ENCODE data around the gene MRTO4. TPM values are rescaled to one million over a fixed set of nuclear protein-coding genes. Genes with fewer than 3 reads are reported as not detected.

MRTO4 gene
- total RNA-seq, 1 donor from 2014 or later, result 29.1 TPM

GRCh38 chr1:19234224-19234623 lies 17.4 kb upstream of the MRTO4 start:
- no peaks in the 10 kb centered on the region for H3K36me3 Mint-ChIP-seq (ENCODE audit: unreplicated experiment)
- H3K4me1 Mint-ChIP-seq (ENCODE audit: low read depth, unreplicated experiment), result no peaks in the 10 kb centered on the region

GRCh38 chr1:19239876-19240275 lies 11.7 kb upstream of the MRTO4 start:
- no peak for TF ChIP-seq CTCF (IDR thresholded peaks at IDR 0.05; ENCODE audit: partially characterized antibody, unreplicated experiment)
- no peak for DNase-seq
- peaks cover 3% of the 10 kb centered on the region for H3K27me3 Mint-ChIP-seq (ENCODE audit: unreplicated experiment)
- peaks cover 2% of the 10 kb centered on the region for H3K9me3 Mint-ChIP-seq (ENCODE audit: unreplicated experiment)
- peak overlapping the region; percentile 90 for H3K27ac Mint-ChIP-seq (ENCODE audit: unreplicated experiment)
- no peak overlapping the region for H3K4me3 Mint-ChIP-seq (ENCODE audit: unreplicated experiment)
- no peaks in the 10 kb centered on the region for H3K36me3 Mint-ChIP-seq (ENCODE audit: unreplicated experiment)
- peaks cover 6% of the 10 kb centered on the region for H3K4me1 Mint-ChIP-seq (ENCODE audit: low read depth, unreplicated experiment)

More at GRCh38 chr1:19234224-19234623, 17.4 kb upstream of the MRTO4 start:
- H3K4me3 Mint-ChIP-seq (ENCODE audit: unreplicated experiment), result no peak overlapping the region
- H3K27ac Mint-ChIP-seq (ENCODE audit: unreplicated experiment), result peak overlapping the region; percentile 26
- H3K27me3 Mint-ChIP-seq (ENCODE audit: unreplicated experiment), result no peaks in the 10 kb centered on the region
- DNase-seq, result no peak
- TF ChIP-seq CTCF (IDR thresholded peaks at IDR 0.05; ENCODE audit: partially characterized antibody, unreplicated experiment), result no peak
- no peaks in the 10 kb centered on the region for H3K9me3 Mint-ChIP-seq (ENCODE audit: unreplicated experiment)

- H3K4me1 Mint-ChIP-seq (ENCODE audit: low read depth, unreplicated experiment), result peaks cover 6% of the 10 kb centered on the region
- H3K27ac Mint-ChIP-seq (ENCODE audit: unreplicated experiment), result peak overlapping the region; percentile 90
- H3K36me3 Mint-ChIP-seq (ENCODE audit: unreplicated experiment), result no peaks in the 10 kb centered on the region
- peaks cover 3% of the 10 kb centered on the region for H3K27me3 Mint-ChIP-seq (ENCODE audit: unreplicated experiment)
- peak; percentile 83 for DNase-seq
- peaks cover 2% of the 10 kb centered on the region for H3K9me3 Mint-ChIP-seq (ENCODE audit: unreplicated experiment)
- TF ChIP-seq CTCF (IDR thresholded peaks at IDR 0.05; ENCODE audit: partially characterized antibody, unreplicated experiment), result peak; percentile 85
- peak overlapping the region; percentile 22 for H3K4me3 Mint-ChIP-seq (ENCODE audit: unreplicated experiment)
These were observed 10.7 kb upstream of the MRTO4 start for GRCh38 chr1:19240673-19241538.

- Mint-ChIP-seq H3K36me3 (ENCODE audit: unreplicated experiment) (no peaks in the 10 kb centered on the region), H3K4me1 (ENCODE audit: low read depth, unreplicated experiment) (peaks cover 10% of the 10 kb centered on the region), H3K27ac (ENCODE audit: unreplicated experiment) (peak overlapping the region; percentile 94), H3K9me3 (ENCODE audit: unreplicated experiment) (peaks cover 5% of the 10 kb centered on the region), H3K4me3 (ENCODE audit: unreplicated experiment) (peak overlapping the region; percentile 95), H3K27me3 (ENCODE audit: unreplicated experiment) (peaks cover 1% of the 10 kb centered on the region)
- no peak for DNase-seq
- TF ChIP-seq CTCF (IDR thresholded peaks at IDR 0.05; ENCODE audit: partially characterized antibody, unreplicated experiment), result no peak
These were observed 838 bp upstream of the MRTO4 start for GRCh38 chr1:19250629-19251304.

- no peak for TF ChIP-seq CTCF (IDR thresholded peaks at IDR 0.05; ENCODE audit: partially characterized antibody, unreplicated experiment)
- H3K36me3 Mint-ChIP-seq (ENCODE audit: unreplicated experiment), result no peaks in the 10 kb centered on the region
- peaks cover 10% of the 10 kb centered on the region for H3K4me1 Mint-ChIP-seq (ENCODE audit: low read depth, unreplicated experiment)
- H3K27ac Mint-ChIP-seq (ENCODE audit: unreplicated experiment), result no peak overlapping the region
- no peak for DNase-seq
- H3K27me3 Mint-ChIP-seq (ENCODE audit: unreplicated experiment), result peaks cover 1% of the 10 kb centered on the region
- no peak overlapping the region for H3K4me3 Mint-ChIP-seq (ENCODE audit: unreplicated experiment)
- peaks cover 7% of the 10 kb centered on the region for H3K9me3 Mint-ChIP-seq (ENCODE audit: unreplicated experiment)
These were observed 2.8 kb downstream of the MRTO4 start for GRCh38 chr1:19254416-19254815.

Measured in glutamatergic neuron (in vitro differentiated cells).